ENCODE results near the gene ARHGDIA.

DNA sequence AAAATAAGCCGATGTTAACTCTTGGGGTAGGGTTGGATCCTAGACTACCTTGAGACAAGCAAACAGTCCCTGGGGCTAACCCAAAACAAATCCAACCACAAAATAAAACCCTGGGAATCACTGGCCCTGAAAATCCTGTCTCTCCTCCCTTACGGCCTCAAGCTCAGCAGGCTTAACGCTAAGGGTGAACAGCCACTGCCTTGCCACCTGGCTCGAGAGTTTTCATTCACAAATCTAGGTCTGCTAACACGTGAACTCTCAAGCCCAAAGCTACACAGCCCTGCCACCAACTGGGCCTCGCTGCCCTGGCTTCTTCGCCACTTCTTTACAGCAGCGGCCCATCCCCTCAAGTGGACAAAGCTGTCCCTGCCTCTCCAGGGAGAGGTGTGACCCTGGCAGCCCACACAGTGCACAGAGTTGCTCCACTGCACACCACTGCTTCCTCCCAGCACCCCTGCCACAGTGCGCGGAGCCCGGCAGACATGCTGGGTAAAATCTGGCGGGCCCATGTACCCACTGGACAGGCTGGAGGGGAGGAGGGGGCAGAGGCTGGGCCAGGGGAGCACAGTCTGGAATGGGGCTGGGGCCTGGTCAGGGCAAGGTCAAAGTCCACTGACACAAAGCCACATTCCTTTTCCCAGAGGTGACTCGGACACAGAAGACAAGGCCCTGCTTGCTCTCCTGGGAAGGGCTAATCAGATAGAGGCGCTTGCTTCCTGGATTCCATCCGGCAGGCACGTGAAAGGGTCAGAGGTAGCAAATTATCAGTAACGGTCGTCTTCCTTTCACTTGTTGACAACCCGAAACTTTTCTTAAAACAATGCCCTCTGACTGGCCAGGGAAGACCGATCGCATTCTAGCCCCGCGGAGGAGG lies 39.1 kb upstream of the ARHGDIA start:
- TF ChIP-seq, protein P1, sequence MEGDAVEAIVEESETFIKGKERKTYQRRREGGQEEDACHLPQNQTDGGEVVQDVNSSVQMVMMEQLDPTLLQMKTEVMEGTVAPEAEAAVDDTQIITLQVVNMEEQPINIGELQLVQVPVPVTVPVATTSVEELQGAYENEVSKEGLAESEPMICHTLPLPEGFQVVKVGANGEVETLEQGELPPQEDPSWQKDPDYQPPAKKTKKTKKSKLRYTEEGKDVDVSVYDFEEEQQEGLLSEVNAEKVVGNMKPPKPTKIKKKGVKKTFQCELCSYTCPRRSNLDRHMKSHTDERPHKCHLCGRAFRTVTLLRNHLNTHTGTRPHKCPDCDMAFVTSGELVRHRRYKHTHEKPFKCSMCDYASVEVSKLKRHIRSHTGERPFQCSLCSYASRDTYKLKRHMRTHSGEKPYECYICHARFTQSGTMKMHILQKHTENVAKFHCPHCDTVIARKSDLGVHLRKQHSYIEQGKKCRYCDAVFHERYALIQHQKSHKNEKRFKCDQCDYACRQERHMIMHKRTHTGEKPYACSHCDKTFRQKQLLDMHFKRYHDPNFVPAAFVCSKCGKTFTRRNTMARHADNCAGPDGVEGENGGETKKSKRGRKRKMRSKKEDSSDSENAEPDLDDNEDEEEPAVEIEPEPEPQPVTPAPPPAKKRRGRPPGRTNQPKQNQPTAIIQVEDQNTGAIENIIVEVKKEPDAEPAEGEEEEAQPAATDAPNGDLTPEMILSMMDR (IDR thresholded peaks at IDR 0.05), result no peak
- no peak for TF ChIP-seq EP300 (IDR thresholded peaks at IDR 0.05)
